Right lobe of liver (tissue), 6 donors: ENCODE data around the gene MOSPD2. TPM values are rescaled to one million over a fixed set of nuclear protein-coding genes. Genes with fewer than 3 reads are reported as not detected.
A peak's percentile ranks its signal among the peaks of the same experiment; 100 is the strongest.

Source experiments
- ATAC-seq, 4 donors: fragments of 200-7000 bp; cut with Tn5 transposase; one replicate each; pipeline ENCODE4 v1.9.1; 2020; ENCODE audit warnings: mild to moderate bottlenecking in 4 of 4, moderate library complexity in 4 of 4
- DNase-seq, 3 donors: peaks; one replicate each; pipeline ENCODE4 v3.0.0-alpha.2; 2020
- H3K27ac ChIP-seq, 3 donors: fragments of 200-600 bp; one replicate each; pipeline ENCODE4 v1.8.0; 2022
- H3K27me3 ChIP-seq, 2 donors: fragments of 200-600 bp; one replicate each; pipeline ENCODE4 v1.8.0; 2022
- H3K36me3 ChIP-seq, 4 donors: fragments of 200-600 bp; sonication (generic) in 1 of 4; one replicate each; pipeline versions ENCODE4 v1.5.1 to v1.8.0; 2017 to 2022; ENCODE audit warnings: control low read depth in 1 of 4
- H3K4me1 ChIP-seq, 4 donors: fragments of 200-600 bp; sonication (generic) in 1 of 4; one replicate each; pipeline versions ENCODE4 v1.5.1 to v1.8.0; 2017 to 2022; ENCODE audit warnings: control low read depth in 1 of 4
- H3K4me3 ChIP-seq, 3 donors: fragments of 200-600 bp; one replicate each; pipeline ENCODE4 v1.8.0; 2022
- H3K9me3 ChIP-seq, 4 donors: fragments of 200-600 bp; sonication (generic) in 1 of 4; one replicate each; pipeline versions ENCODE4 v1.5.1 to v1.8.0; 2017 to 2022; ENCODE audit warnings: control low read depth in 1 of 4
- POLR2A ChIP-seq: fragments of 450-650 bp; IDR thresholded peaks from one replicate; pipeline ENCODE4 v1.6.1; 2017; ENCODE audit warnings: antibody characterized with exemption, mild to moderate bottlenecking
- WGBS: methylation state at CpG from one replicate; pipeline ENCODE4 v1.1.6; 2018; ENCODE audit warnings: low coverage, low lambda C conversion rate; ENCODE audit not compliant: insufficient coverage; ENCODE audit errors: missing lambda C conversion rate; 5-methylcytosine and 5-hydroxymethylcytosine counted together
- intact Hi-C, 2 donors: fragments of 100-400 bp; cut with DNase I; formaldehyde crosslinking; loops; one replicate each; pipeline versions ENCODE4 v1.11.2 to v1.14.1; 2022
- total RNA-seq, 6 experiments: library from RNA; depleted of rRNA in 2 of 6; stranded (reverse); fragments of >200 nt in 2 of 6; fragmentation: NEBNext Ultra II Directional in 3 of 6; extraction: Animal tissue kit (Norgen Biotek cat#: 25700) in 3 of 6; gene quantifications; one replicate each; pipeline versions ENCODE4 v1.1.0 to v1.2.4, GENCODE V29; 2016 to 2023
- TF ChIP-seq, protein P1 (sequence below), 4 donors: fragments of 200-600 bp in 3 of 4; fragments of 450-650 bp in 1 of 4; IDR thresholded peaks; one replicate each; pipeline versions ENCODE4 v1.5.1 to v1.8.0; 2016 to 2022; ENCODE audit warnings: antibody characterized with exemption in 4 of 4, mild to moderate bottlenecking in 2 of 4
- donor health status: DM: no; HTN: yes; CAD: no.
- donor health status: DM: no; HTN: no; CAD: no.
- donor health status: DM: no; HTN: no; CAD: no.
- donor health status: DM: no; HTN: yes; CAD: no.
- donor health status: DM: no; HTN: yes; CAD: no.

MOSPD2 gene
- total RNA-seq, 6 experiments from 2014 or later = 3.8 to 14.8 (median 8.7) TPM

GRCh38 chrX:14864631-14865030, 8.6 kb upstream of the MOSPD2 start:
- Histone ChIP-seq H3K4me1 (no peaks in the 10 kb centered on the region), H3K9me3 (no peaks in the 10 kb centered on the region), H3K36me3 (no peaks in the 10 kb centered on the region), H3K27me3 (no peaks in the 10 kb centered on the region), H3K4me3 (no peak overlapping the region), H3K27ac (no peak overlapping the region)
- intact Hi-C loops = no loop called here
- 56% methylated on average over 1 of the region's 1 CpG for WGBS
- ATAC-seq (no peak), DNase-seq (no peak)
- TF ChIP-seq, protein P1, sequence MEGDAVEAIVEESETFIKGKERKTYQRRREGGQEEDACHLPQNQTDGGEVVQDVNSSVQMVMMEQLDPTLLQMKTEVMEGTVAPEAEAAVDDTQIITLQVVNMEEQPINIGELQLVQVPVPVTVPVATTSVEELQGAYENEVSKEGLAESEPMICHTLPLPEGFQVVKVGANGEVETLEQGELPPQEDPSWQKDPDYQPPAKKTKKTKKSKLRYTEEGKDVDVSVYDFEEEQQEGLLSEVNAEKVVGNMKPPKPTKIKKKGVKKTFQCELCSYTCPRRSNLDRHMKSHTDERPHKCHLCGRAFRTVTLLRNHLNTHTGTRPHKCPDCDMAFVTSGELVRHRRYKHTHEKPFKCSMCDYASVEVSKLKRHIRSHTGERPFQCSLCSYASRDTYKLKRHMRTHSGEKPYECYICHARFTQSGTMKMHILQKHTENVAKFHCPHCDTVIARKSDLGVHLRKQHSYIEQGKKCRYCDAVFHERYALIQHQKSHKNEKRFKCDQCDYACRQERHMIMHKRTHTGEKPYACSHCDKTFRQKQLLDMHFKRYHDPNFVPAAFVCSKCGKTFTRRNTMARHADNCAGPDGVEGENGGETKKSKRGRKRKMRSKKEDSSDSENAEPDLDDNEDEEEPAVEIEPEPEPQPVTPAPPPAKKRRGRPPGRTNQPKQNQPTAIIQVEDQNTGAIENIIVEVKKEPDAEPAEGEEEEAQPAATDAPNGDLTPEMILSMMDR (IDR thresholded peaks at IDR 0.05) = no peak
- no peak for TF ChIP-seq POLR2A

- H3K9me3 ChIP-seq = no peaks in the 10 kb centered on the region
- intact Hi-C loops = no loop called here
- H3K4me1 ChIP-seq = no peaks in the 10 kb centered on the region
- DNase-seq = no peak
- WGBS = 64% methylated on average over 1 of the region's 1 CpG
- no peak overlapping the region for H3K4me3 ChIP-seq
- H3K27ac ChIP-seq = no peak overlapping the region
- ATAC-seq = no peak
- no peaks in the 10 kb centered on the region for H3K27me3 ChIP-seq
- no peaks in the 10 kb centered on the region for H3K36me3 ChIP-seq
- TF ChIP-seq POLR2A = no peak
- TF ChIP-seq, protein P1 (IDR thresholded peaks at IDR 0.05) = no peak
Observed at GRCh38 chrX:14865201-14865600, 8.0 kb upstream of the MOSPD2 start.

DNA sequence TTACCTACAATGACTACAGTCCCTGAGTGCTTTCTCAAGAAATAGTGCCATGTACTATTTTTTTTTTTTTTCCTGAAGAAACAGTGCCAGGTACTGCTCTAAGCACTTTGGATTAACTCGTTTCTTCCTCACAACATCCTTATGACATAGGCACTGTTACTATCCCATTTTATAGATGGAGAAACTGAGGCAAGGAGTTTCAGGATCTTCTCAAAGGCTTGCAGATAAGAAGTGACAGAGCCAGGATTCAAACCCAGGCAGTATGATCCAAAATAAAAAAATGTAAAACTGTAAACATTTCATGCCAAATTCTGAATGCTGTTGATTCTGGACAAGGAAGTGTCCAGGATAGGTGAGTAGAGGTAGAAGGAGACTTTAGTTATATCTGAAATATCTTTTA, 1.5 kb upstream of the MOSPD2 start:
- Histone ChIP-seq H3K4me3 (no peak overlapping the region), H3K36me3 (no peaks in the 10 kb centered on the region), H3K9me3 (no peaks in the 10 kb centered on the region), H3K27ac (no peak overlapping the region), H3K4me1 (peaks cover 0 to 4% (median 0%) of the 10 kb centered on the region in 4 donors), H3K27me3 (no peaks in the 10 kb centered on the region)
- TF ChIP-seq, protein P1 (IDR thresholded peaks at IDR 0.05) = no peak
- TF ChIP-seq POLR2A = no peak
- no peak for DNase-seq
- no peak for ATAC-seq
- WGBS = 35% methylated on average over 1 of the region's 1 CpG
- intact Hi-C loops = no loop called here

- no peaks in the 10 kb centered on the region for H3K9me3 ChIP-seq
- H3K4me3 ChIP-seq = peak overlapping the region in 2 of 3 donors; percentile 32 to 72
- no peaks in the 10 kb centered on the region for H3K36me3 ChIP-seq
- TF ChIP-seq, protein P1 (IDR thresholded peaks at IDR 0.05) = no peak
- TF ChIP-seq POLR2A = no peak
- DNase-seq = no peak
- 28% methylated on average over 7 of the region's 7 CpGs for WGBS
- H3K27me3 ChIP-seq = no peaks in the 10 kb centered on the region
- no peak for ATAC-seq
- intact Hi-C loops = no loop called here
- H3K27ac ChIP-seq = no peak overlapping the region
- peaks cover 0 to 4% (median 0%) of the 10 kb centered on the region in 4 donors for H3K4me1 ChIP-seq
Observed at GRCh38 chrX:14872355-14872754, 866 bp upstream of the MOSPD2 start.

GRCh38 chrX:14873676-14874049, 442 bp downstream of the MOSPD2 start:
- Histone ChIP-seq H3K4me1 (peaks cover 0 to 4% (median 0%) of the 10 kb centered on the region in 4 donors), H3K27me3 (no peaks in the 10 kb centered on the region), H3K9me3 (no peaks in the 10 kb centered on the region), H3K27ac (peak overlapping the region; percentile 52 to 77 (median 58)), H3K36me3 (no peaks in the 10 kb centered on the region), H3K4me3 (peak overlapping the region; percentile 52 to 72 (median 59))
- ATAC-seq = no peak
- intact Hi-C loops = no loop called here
- no peak for TF ChIP-seq POLR2A
- TF ChIP-seq, protein P1 (IDR thresholded peaks at IDR 0.05) = no peak
- 29% methylated on average over 3 of the region's 8 CpGs for WGBS
- no peak for DNase-seq
